NB4 (cell line): ENCODE results near the gene GNA14.

ENCODE experiments used
- POLR2A ChIP-seq: IDR thresholded peaks from 2 replicates; pipeline ENCODE4 v1.6.1; 2011; ENCODE audit warnings: mild to moderate bottlenecking; ENCODE audit not compliant: insufficient read length; ENCODE audit errors: extremely low read depth
- TF ChIP-seq, protein P1 (sequence below): IDR thresholded peaks from one replicate; pipeline ENCODE4 v1.5.1; 2012; ENCODE audit warnings: low read depth, low read length
- TF ChIP-seq, protein P2 (sequence below): IDR thresholded peaks from 2 replicates; pipeline ENCODE4 v1.6.1; 2011; ENCODE audit warnings: low read depth, low read length

DNA sequence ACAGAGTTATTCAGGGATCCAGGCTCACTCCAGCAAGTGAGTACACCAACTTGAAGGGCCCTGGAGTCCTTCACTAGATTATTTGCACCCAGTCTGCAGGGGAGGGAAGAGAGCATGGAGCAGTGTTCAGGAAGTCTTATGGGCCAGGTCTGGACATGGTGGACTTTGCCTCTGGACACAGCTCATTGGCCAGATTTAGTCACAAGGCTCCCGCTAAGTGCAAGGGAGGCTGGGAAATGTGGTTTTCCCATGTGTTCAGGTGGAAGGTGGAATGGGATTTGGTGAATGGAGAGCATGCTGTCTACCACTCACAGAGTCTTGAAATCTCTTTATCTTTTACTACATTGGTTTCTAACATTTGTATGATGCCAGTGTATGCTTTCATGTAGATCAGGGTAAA is 200.5 kb downstream of the GNA14 start:
- TF ChIP-seq POLR2A, result no peak
- TF ChIP-seq, protein P1, sequence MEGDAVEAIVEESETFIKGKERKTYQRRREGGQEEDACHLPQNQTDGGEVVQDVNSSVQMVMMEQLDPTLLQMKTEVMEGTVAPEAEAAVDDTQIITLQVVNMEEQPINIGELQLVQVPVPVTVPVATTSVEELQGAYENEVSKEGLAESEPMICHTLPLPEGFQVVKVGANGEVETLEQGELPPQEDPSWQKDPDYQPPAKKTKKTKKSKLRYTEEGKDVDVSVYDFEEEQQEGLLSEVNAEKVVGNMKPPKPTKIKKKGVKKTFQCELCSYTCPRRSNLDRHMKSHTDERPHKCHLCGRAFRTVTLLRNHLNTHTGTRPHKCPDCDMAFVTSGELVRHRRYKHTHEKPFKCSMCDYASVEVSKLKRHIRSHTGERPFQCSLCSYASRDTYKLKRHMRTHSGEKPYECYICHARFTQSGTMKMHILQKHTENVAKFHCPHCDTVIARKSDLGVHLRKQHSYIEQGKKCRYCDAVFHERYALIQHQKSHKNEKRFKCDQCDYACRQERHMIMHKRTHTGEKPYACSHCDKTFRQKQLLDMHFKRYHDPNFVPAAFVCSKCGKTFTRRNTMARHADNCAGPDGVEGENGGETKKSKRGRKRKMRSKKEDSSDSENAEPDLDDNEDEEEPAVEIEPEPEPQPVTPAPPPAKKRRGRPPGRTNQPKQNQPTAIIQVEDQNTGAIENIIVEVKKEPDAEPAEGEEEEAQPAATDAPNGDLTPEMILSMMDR, result no peak
- TF ChIP-seq, protein P2, sequence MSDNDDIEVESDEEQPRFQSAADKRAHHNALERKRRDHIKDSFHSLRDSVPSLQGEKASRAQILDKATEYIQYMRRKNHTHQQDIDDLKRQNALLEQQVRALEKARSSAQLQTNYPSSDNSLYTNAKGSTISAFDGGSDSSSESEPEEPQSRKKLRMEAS, result no peak
